NCI-H1694 (cell line): ENCODE data around the gene LRRN3.

Experiments
- DNase-seq: peaks from one replicate; lab custom pipeline; 2025; lab: John Stamatoyannopoulos, UW

The LRRN3 gene

GRCh38 chr7:111172564-111173257, 81.8 kb downstream of the LRRN3 start:
- DNase-seq = no peak

- DNase-seq = no peak
Measured at GRCh38 chr7:111173528-111173927, 82.6 kb downstream of the LRRN3 start.

- no peak for DNase-seq
Measured at GRCh38 chr7:111173990-111174389, 83.1 kb downstream of the LRRN3 start.

GRCh38 chr7:111174510-111174909, 83.6 kb downstream of the LRRN3 start:
- DNase-seq = no peak
